ENCODE data around the gene CDC42EP4. TPM values are rescaled to one million over a fixed set of nuclear protein-coding genes. Genes with fewer than 3 reads are reported as not detected.

Gene CDC42EP4
- total RNA-seq, 2 experiments from 2014 or later: not detected

DNA sequence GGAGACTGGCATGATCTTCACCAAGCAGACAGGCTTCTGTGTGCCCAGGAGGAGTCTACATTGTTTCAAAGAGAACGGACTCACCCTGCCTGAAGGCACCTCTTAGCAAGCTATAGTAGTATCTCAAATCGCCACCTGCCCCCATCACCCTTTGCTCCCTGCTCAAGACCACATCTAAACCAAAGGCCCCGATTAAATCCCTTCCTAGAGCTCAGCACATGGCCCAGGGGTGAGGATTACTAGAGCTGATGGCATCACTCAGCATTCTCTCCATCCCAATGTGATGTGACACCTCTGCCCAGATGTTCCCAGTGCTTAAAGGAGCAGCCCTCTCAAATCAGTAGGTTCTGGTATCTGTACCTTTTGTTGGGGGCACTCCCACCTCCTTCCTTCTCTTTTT is 8.0 kb upstream of the CDC42EP4 start:
- H3K4me2 ChIP-seq (ENCODE audit: low read length): no peak overlapping the region
- H3K9me2 ChIP-seq (ENCODE audit: insufficient read depth, low read length): no peaks in the 10 kb centered on the region
- H3K4me1 ChIP-seq (ENCODE audit: insufficient read depth, low read length, poor library complexity, severe bottlenecking): no peaks in the 10 kb centered on the region
- no peaks in the 10 kb centered on the region for H3K36me3 ChIP-seq (ENCODE audit: insufficient read depth, low read length)
- no peak for TF ChIP-seq EZH2phosphoT487 (IDR thresholded peaks at IDR 0.05; ENCODE audit: borderline replicate concordance, low read depth, low read length)
- TF ChIP-seq, protein P1, sequence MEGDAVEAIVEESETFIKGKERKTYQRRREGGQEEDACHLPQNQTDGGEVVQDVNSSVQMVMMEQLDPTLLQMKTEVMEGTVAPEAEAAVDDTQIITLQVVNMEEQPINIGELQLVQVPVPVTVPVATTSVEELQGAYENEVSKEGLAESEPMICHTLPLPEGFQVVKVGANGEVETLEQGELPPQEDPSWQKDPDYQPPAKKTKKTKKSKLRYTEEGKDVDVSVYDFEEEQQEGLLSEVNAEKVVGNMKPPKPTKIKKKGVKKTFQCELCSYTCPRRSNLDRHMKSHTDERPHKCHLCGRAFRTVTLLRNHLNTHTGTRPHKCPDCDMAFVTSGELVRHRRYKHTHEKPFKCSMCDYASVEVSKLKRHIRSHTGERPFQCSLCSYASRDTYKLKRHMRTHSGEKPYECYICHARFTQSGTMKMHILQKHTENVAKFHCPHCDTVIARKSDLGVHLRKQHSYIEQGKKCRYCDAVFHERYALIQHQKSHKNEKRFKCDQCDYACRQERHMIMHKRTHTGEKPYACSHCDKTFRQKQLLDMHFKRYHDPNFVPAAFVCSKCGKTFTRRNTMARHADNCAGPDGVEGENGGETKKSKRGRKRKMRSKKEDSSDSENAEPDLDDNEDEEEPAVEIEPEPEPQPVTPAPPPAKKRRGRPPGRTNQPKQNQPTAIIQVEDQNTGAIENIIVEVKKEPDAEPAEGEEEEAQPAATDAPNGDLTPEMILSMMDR (conservative IDR thresholded peaks at IDR 0.05; ENCODE audit: low read length): no peak
- H3K27ac ChIP-seq (ENCODE audit: low read depth, low read length, poor library complexity, severe bottlenecking): no peak overlapping the region
- no peaks in the 10 kb centered on the region for H3K9me3 ChIP-seq (ENCODE audit: low read length)
- intact Hi-C loops (cut with micrococcal nuclease; ENCODE audit: unreplicated experiment): no loop called here
- POLR2A ChIA-PET: interaction anchor here (0.6 kb wide), 1 partner anchor 98 kb away, joined by 3 read pairs; no protein-coding TSS in a partner anchor
- CTCF ChIA-PET (ENCODE audit: unreplicated experiment): no interaction called here
- H2AFZ ChIP-seq (ENCODE audit: low read length): no peak overlapping the region
- no peak for DNase-seq (ENCODE audit: low spot score)
- no peaks in the 10 kb centered on the region for H3K79me2 ChIP-seq (ENCODE audit: insufficient read depth, low read depth, low read length)
- H3K4me3 ChIP-seq (ENCODE audit: low read depth, low read length, poor library complexity, severe bottlenecking): no peak overlapping the region
- BruUV-seq (replicated peaks): no TSS peak
- H4K20me1 ChIP-seq (ENCODE audit: insufficient read depth, low read length): no peaks in the 10 kb centered on the region

DNA sequence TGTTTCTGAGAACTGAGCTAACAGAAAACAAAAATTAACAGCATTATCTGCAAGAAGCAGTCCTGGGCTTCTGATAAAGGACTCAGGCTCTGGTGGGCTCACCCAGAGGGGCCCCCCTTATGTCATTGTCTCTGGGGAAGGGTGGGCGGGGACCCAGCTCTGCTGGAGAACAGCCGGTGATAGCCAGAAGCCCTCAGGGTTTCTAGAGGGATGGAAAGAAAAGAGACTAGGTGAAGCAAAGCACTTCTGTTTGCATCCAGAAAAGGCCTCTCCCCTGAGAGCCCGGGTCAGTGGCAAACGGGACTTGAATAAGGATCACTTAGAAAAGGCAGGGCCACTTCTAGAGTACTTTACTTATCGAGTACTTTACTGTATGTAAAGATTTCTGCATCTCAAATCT is 7.0 kb upstream of the CDC42EP4 start:
- no TSS peak for BruUV-seq (replicated peaks)
- no peaks in the 10 kb centered on the region for H4K20me1 ChIP-seq (ENCODE audit: insufficient read depth, low read length)
- H3K9me2 ChIP-seq (ENCODE audit: insufficient read depth, low read length): no peaks in the 10 kb centered on the region
- H3K27ac ChIP-seq (ENCODE audit: low read depth, low read length, poor library complexity, severe bottlenecking): no peak overlapping the region
- CTCF ChIA-PET (ENCODE audit: unreplicated experiment): no interaction called here
- no peak overlapping the region for H2AFZ ChIP-seq (ENCODE audit: low read length)
- H3K4me3 ChIP-seq (ENCODE audit: low read depth, low read length, poor library complexity, severe bottlenecking): no peak overlapping the region
- H3K36me3 ChIP-seq (ENCODE audit: insufficient read depth, low read length): no peaks in the 10 kb centered on the region
- no peak for TF ChIP-seq EZH2phosphoT487 (IDR thresholded peaks at IDR 0.05; ENCODE audit: borderline replicate concordance, low read depth, low read length)
- TF ChIP-seq, protein P1 (conservative IDR thresholded peaks at IDR 0.05; ENCODE audit: low read length): no peak
- intact Hi-C loops (cut with micrococcal nuclease; ENCODE audit: unreplicated experiment): no loop called here
- no peaks in the 10 kb centered on the region for H3K9me3 ChIP-seq (ENCODE audit: low read length)
- H3K4me2 ChIP-seq (ENCODE audit: low read length): no peak overlapping the region
- no peak for DNase-seq (ENCODE audit: low spot score)
- no peaks in the 10 kb centered on the region for H3K4me1 ChIP-seq (ENCODE audit: insufficient read depth, low read length, poor library complexity, severe bottlenecking)
- no peaks in the 10 kb centered on the region for H3K79me2 ChIP-seq (ENCODE audit: insufficient read depth, low read depth, low read length)
- POLR2A ChIA-PET: no interaction called here

DNA sequence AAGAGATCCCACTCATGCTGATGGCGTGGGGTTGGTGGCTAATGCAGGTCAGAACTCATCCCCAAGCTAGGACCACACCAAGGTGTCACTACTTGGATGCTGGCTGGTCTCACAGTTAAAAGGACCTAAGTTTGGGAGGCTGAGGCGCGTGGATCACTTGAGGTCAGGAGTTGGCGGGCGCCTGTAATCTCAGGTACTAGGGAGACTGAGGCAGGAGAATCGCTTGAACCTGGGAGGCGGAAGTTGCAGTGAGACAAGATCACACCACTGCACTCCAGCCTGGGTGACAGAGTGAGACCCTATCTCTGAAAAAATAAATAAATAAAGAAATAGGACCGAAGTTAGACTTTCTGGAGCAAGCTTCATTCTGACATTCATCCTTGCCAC is 6.6 kb upstream of the CDC42EP4 start:
- H4K20me1 ChIP-seq (ENCODE audit: insufficient read depth, low read length): no peaks in the 10 kb centered on the region
- no peaks in the 10 kb centered on the region for H3K36me3 ChIP-seq (ENCODE audit: insufficient read depth, low read length)
- no peak overlapping the region for H3K27ac ChIP-seq (ENCODE audit: low read depth, low read length, poor library complexity, severe bottlenecking)
- no peaks in the 10 kb centered on the region for H3K79me2 ChIP-seq (ENCODE audit: insufficient read depth, low read depth, low read length)
- no peaks in the 10 kb centered on the region for H3K4me1 ChIP-seq (ENCODE audit: insufficient read depth, low read length, poor library complexity, severe bottlenecking)
- TF ChIP-seq, protein P1 (conservative IDR thresholded peaks at IDR 0.05; ENCODE audit: low read length): no peak
- no peak for TF ChIP-seq EZH2phosphoT487 (IDR thresholded peaks at IDR 0.05; ENCODE audit: borderline replicate concordance, low read depth, low read length)
- H3K4me3 ChIP-seq (ENCODE audit: low read depth, low read length, poor library complexity, severe bottlenecking): no peak overlapping the region
- POLR2A ChIA-PET: interaction anchor here (1.2 kb wide), 1 partner anchor 15 kb away, joined by 3 read pairs; no protein-coding TSS in a partner anchor
- H3K9me2 ChIP-seq (ENCODE audit: insufficient read depth, low read length): no peaks in the 10 kb centered on the region
- no peak for DNase-seq (ENCODE audit: low spot score)
- CTCF ChIA-PET (ENCODE audit: unreplicated experiment): no interaction called here
- no peak overlapping the region for H3K4me2 ChIP-seq (ENCODE audit: low read length)
- no peak overlapping the region for H2AFZ ChIP-seq (ENCODE audit: low read length)
- intact Hi-C loops (cut with micrococcal nuclease; ENCODE audit: unreplicated experiment): no loop called here
- no peaks in the 10 kb centered on the region for H3K9me3 ChIP-seq (ENCODE audit: low read length)
- BruUV-seq (replicated peaks): no TSS peak
